Heart left ventricle (tissue), 13 donors: ENCODE data around the gene ADCY4.
"Not testable (repeated sequence)": the region's sequence is repeated elsewhere in the genome, so short reads cannot be mapped to it uniquely, and the experiment has no call there.

Experiments
- POLR2A ChIP-seq, 2 donors: fragments of 450-650 bp; IDR thresholded peaks; one replicate each; pipeline ENCODE4 v1.6.1; 2017; ENCODE audit warnings: antibody characterized with exemption in 2 of 2, mild to moderate bottlenecking in 2 of 2, moderate library complexity in 2 of 2
- TF ChIP-seq, protein P1 (sequence below), 12 donors: fragments of 200-600 bp; sonication (generic) in 4 of 12; IDR thresholded peaks; one replicate each; pipeline versions ENCODE4 v1.5.0 to v1.8.0; 2018 to 2022; ENCODE audit warnings: antibody characterized with exemption in 12 of 12, mild to moderate bottlenecking in 5 of 12
- donor health status: ischemic (EF 13 %, LVEDD 7.1; RV severe dilation, severe dysfunction).
- donor health status: DM: no; HTN: yes; CAD: no.
- donor health status: DM: no; HTN: no; CAD: no.
- donor health status: ischemic (EF 25% LVEDD 6.9; RV normal size, moderate dysfunction).
- donor health status: ischemic (EF 25% LVEDD 5.7; RV mildly dilated, moderate dysfunction).
- donor health status: ischemic (EF 35%, LVEDD 5.7; RV mildly dilated, moderate dysfunction).
- donor health status: nonischemic (EF 11% LVEDD 7.7; RV severe dilation, severe dysfunction).
- donor health status: DM: yes; HTN: yes; CAD: no.
- donor health status: PGD.
- donor health status: ischemic (EF 29% LVEDD 5.4; RV normal size, mild dysfunction).
- donor health status: nonischemic (EF 23%, LVEDD 6.1; RV moderate dilation, normal function).

DNA sequence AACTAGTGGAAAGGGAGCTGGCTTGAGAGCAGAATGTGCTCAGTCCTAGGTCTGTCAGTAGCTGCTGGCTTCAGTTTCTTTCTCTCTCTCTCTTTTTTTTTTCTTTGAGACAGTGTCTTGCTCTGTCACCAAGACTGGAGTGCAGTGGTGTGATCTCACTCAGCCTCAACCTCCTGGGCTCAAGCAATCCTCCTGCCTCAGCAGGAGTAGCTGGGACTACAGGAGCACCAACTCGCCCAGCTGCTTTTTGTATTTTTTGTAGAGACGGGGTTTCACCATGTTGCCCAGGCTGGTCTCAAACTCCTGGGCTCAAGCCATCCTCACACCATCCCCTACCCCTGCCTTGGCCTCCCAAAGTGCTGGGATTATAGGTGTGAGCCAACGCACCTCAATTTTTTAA, 36.7 kb upstream of the ADCY4 start:
- TF ChIP-seq, protein P1, sequence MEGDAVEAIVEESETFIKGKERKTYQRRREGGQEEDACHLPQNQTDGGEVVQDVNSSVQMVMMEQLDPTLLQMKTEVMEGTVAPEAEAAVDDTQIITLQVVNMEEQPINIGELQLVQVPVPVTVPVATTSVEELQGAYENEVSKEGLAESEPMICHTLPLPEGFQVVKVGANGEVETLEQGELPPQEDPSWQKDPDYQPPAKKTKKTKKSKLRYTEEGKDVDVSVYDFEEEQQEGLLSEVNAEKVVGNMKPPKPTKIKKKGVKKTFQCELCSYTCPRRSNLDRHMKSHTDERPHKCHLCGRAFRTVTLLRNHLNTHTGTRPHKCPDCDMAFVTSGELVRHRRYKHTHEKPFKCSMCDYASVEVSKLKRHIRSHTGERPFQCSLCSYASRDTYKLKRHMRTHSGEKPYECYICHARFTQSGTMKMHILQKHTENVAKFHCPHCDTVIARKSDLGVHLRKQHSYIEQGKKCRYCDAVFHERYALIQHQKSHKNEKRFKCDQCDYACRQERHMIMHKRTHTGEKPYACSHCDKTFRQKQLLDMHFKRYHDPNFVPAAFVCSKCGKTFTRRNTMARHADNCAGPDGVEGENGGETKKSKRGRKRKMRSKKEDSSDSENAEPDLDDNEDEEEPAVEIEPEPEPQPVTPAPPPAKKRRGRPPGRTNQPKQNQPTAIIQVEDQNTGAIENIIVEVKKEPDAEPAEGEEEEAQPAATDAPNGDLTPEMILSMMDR (IDR thresholded peaks at IDR 0.05): not testable (repeated sequence)
- TF ChIP-seq POLR2A (IDR thresholded peaks at IDR 0.05): not testable (repeated sequence)
